Panc1 (cell line): ENCODE results near the gene MMAB. TPM values are rescaled to one million over a fixed set of nuclear protein-coding genes. Genes with fewer than 3 reads are reported as not detected.

Experiments
- ATAC-seq: fragments of 200-7000 bp; cut with Tn5 transposase; 2 replicates; pipeline ENCODE4 v1.9.1; 2020; ENCODE audit warnings: mild to moderate bottlenecking, moderate library complexity
- BruUV-seq: library from RNA; stranded (reverse); fragments of 400-500 nt; replicated peaks from 2 replicates; lab custom pipeline; 2021; lab: Mats Ljungman, UMichigan
- CTCF ChIA-PET: fragments of 300-600 bp; sonication (Branson Sonifier 250); formaldehyde crosslinking; loops from one replicate; lab custom pipeline; 2022; ENCODE audit warnings: antibody characterized with exemption; lab: Charles Lee
- POLR2A ChIA-PET: fragments of 300-600 bp; sonication (Branson Sonifier 250); formaldehyde crosslinking; loops from one replicate; lab custom pipeline; 2022; ENCODE audit warnings: antibody characterized with exemption; lab: Charles Lee
- DNase-seq: peaks from one replicate; pipeline ENCODE4 v3.0.0-alpha.2; 2010; ENCODE audit warnings: low read depth, low spot score
- H3K27ac ChIP-seq: 2 replicates; pipeline ENCODE4 v1.5.1; 2011; ENCODE audit warnings: mild to moderate bottlenecking, low read length, inconsistent platforms
- H3K27me3 ChIP-seq: fragments of 200-500 bp; sonication (Bioruptor generic); 2 replicates; pipeline ENCODE4 v1.6.0; 2014; ENCODE audit warnings: low read length, inconsistent platforms; ENCODE audit not compliant: control insufficient read depth, insufficient read depth
- H3K36me3 ChIP-seq: fragments of 200-500 bp; sonication (Bioruptor generic); 2 replicates; pipeline ENCODE4 v1.5.1; 2014; ENCODE audit warnings: inconsistent platforms, mild to moderate bottlenecking, low read length, moderate library complexity; ENCODE audit not compliant: control insufficient read depth, insufficient read depth
- H3K4me1 ChIP-seq: 2 replicates; pipeline ENCODE4 v1.5.1; 2011; ENCODE audit warnings: inconsistent platforms, mild to moderate bottlenecking, low read length, moderate library complexity; ENCODE audit not compliant: control insufficient read depth, insufficient read depth
- H3K4me3 ChIP-seq, 2 experiments: 2 replicates each; pipeline ENCODE4 v1.5.1; 2011 to 2012; ENCODE audit warnings: low read depth in 2 of 2, low read length in 2 of 2, mild to moderate bottlenecking in 2 of 2, inconsistent platforms in 1 of 2, moderate library complexity in 1 of 2
- H3K9me3 ChIP-seq: fragments of 200-500 bp; sonication (Bioruptor generic); 2 replicates; pipeline ENCODE4 v1.5.1; 2014; ENCODE audit warnings: low read depth, mild to moderate bottlenecking, inconsistent platforms, low read length, moderate library complexity; ENCODE audit not compliant: control insufficient read depth, insufficient read depth
- POLR2AphosphoS5 ChIP-seq: IDR thresholded peaks from 2 replicates; pipeline ENCODE4 v1.6.1; 2012; ENCODE audit warnings: mild to moderate bottlenecking, low read depth, low read length, moderate library complexity
- SIN3A ChIP-seq: IDR thresholded peaks from 2 replicates; pipeline ENCODE4 v1.6.1; 2012; ENCODE audit warnings: low read depth, mild to moderate bottlenecking, low read length, moderate library complexity, borderline replicate concordance; ENCODE audit not compliant: insufficient read depth
- TCF7L2 ChIP-seq: IDR thresholded peaks from 2 replicates; pipeline ENCODE4 v1.6.1; 2011; ENCODE audit warnings: mild to moderate bottlenecking, low read depth, low read length, inconsistent platforms
- in situ Hi-C: cut with HindIII; loops from 2 replicates; pipeline ENCODE4 v1.10.0; 2016; ENCODE audit warnings: low sequenced_read_pairs, low pct_unique_long_range_greater_than_20kb
- intact Hi-C: fragments of 100-400 bp; cut with micrococcal nuclease; formaldehyde crosslinking; loops from one replicate; pipeline ENCODE4 v1.10.0; 2022; ENCODE audit not compliant: unreplicated experiment
- total RNA-seq: library from RNA; stranded (reverse); gene quantifications from one replicate; pipeline ENCODE4 v1.2.1, GENCODE V29; 2021; ENCODE audit not compliant: unreplicated experiment
- TF ChIP-seq, protein P1 (sequence below): fragments of 450-650 bp; IDR thresholded peaks from 2 replicates; pipeline ENCODE4 v1.5.1; 2017; ENCODE audit warnings: mild to moderate bottlenecking
- TF ChIP-seq, protein P2 (sequence below), 2 experiments: IDR thresholded peaks; 2 replicates each; pipeline ENCODE4 v1.6.1; 2011 to 2012; ENCODE audit warnings: low read depth in 2 of 2, control low read depth in 1 of 2, low read length in 1 of 2, mild to moderate bottlenecking in 1 of 2, moderate library complexity in 1 of 2; ENCODE audit not compliant: insufficient read depth in 1 of 2

MMAB gene
- total RNA-seq, 1 experiment from 2014 or later = 58.6 TPM

DNA sequence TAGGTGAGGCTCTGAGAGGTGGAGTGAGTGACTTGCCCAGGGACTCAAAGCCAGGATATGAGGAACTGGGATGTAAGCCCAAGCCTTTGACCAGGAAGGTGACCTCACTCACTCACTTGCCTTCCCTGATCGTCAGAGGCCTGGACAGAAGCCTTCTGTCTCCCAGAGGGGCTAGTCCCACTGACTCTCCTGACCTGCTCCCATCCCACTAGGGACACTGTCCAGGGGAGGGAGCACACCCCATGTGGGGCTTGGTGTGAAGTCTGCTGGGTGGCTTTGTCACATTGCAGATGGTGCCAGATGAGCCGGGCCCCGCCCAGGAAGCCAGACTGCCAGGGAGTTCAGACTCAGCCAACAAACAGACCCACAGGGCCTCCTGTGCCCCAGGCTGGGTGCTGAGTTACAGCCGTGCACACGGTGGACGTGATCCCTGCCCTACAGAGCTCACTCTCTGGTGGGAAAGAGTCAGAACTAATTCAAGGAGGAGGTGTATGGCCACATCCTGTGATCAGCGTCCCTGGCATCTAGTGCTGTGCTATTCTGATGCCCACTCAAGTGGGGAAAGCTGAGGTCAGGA, 28.3 kb downstream of the MMAB start:
- ATAC-seq (peak; percentile 48; the same call in 1 of the 2 replicates), DNase-seq (no peak)
- Histone ChIP-seq H3K9me3 (no peaks in the 10 kb centered on the region), H3K4me3 (no peak overlapping the region), H3K27ac (no peak overlapping the region), H3K27me3 (peaks cover 10% of the 10 kb centered on the region), H3K4me1 (no peaks in the 10 kb centered on the region), H3K36me3 (no peaks in the 10 kb centered on the region)
- no peak for TF ChIP-seq SIN3A
- TF ChIP-seq, protein P1, sequence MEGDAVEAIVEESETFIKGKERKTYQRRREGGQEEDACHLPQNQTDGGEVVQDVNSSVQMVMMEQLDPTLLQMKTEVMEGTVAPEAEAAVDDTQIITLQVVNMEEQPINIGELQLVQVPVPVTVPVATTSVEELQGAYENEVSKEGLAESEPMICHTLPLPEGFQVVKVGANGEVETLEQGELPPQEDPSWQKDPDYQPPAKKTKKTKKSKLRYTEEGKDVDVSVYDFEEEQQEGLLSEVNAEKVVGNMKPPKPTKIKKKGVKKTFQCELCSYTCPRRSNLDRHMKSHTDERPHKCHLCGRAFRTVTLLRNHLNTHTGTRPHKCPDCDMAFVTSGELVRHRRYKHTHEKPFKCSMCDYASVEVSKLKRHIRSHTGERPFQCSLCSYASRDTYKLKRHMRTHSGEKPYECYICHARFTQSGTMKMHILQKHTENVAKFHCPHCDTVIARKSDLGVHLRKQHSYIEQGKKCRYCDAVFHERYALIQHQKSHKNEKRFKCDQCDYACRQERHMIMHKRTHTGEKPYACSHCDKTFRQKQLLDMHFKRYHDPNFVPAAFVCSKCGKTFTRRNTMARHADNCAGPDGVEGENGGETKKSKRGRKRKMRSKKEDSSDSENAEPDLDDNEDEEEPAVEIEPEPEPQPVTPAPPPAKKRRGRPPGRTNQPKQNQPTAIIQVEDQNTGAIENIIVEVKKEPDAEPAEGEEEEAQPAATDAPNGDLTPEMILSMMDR = no peak
- no peak for TF ChIP-seq POLR2AphosphoS5
- TF ChIP-seq, protein P2, sequence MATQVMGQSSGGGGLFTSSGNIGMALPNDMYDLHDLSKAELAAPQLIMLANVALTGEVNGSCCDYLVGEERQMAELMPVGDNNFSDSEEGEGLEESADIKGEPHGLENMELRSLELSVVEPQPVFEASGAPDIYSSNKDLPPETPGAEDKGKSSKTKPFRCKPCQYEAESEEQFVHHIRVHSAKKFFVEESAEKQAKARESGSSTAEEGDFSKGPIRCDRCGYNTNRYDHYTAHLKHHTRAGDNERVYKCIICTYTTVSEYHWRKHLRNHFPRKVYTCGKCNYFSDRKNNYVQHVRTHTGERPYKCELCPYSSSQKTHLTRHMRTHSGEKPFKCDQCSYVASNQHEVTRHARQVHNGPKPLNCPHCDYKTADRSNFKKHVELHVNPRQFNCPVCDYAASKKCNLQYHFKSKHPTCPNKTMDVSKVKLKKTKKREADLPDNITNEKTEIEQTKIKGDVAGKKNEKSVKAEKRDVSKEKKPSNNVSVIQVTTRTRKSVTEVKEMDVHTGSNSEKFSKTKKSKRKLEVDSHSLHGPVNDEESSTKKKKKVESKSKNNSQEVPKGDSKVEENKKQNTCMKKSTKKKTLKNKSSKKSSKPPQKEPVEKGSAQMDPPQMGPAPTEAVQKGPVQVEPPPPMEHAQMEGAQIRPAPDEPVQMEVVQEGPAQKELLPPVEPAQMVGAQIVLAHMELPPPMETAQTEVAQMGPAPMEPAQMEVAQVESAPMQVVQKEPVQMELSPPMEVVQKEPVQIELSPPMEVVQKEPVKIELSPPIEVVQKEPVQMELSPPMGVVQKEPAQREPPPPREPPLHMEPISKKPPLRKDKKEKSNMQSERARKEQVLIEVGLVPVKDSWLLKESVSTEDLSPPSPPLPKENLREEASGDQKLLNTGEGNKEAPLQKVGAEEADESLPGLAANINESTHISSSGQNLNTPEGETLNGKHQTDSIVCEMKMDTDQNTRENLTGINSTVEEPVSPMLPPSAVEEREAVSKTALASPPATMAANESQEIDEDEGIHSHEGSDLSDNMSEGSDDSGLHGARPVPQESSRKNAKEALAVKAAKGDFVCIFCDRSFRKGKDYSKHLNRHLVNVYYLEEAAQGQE (IDR thresholded peaks at IDR 0.05; ENCODE audit: insufficient read depth in 1 of 2, low read depth in 2 of 2, low read length in 1 of 2) = no peak
- no peak for TF ChIP-seq TCF7L2
- intact Hi-C loops (no loop called here), in situ Hi-C loops (no loop called here)
- CTCF ChIA-PET = interaction anchor here (0.7 kb wide), 1 partner anchor 9 kb away, joined by 3 read pairs; no protein-coding TSS in a partner anchor
- POLR2A ChIA-PET = no interaction called here
- BruUV-seq = no TSS peak

DNA sequence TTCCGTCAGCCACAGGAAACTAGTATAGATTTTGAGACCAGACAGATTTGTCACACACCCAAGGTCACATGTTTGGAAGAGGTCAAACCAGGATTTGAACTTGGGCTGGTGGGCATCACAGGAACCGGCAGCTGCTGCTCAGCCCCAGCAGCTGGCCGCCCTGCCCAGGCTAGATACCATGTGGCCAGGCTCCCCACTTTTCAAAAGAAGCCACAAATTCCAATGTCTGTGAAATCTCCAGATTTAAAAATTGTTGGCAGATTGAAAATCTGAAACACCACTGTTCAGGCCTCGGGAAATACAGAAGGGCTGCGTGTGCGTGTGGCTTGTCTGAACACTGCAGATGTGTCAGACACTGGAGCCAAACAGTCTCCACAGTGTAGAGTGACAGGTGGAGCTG, 30.4 kb downstream of the MMAB start:
- intact Hi-C loops = no loop called here
- Histone ChIP-seq H3K36me3 (no peaks in the 10 kb centered on the region), H3K4me3 (no peak overlapping the region), H3K27ac (no peak overlapping the region), H3K27me3 (no peaks in the 10 kb centered on the region), H3K4me1 (no peaks in the 10 kb centered on the region), H3K9me3 (no peaks in the 10 kb centered on the region)
- DNase-seq (no peak), ATAC-seq (no peak)
- in situ Hi-C loops = no loop called here
- TF ChIP-seq SIN3A = no peak
- TF ChIP-seq, protein P2 (IDR thresholded peaks at IDR 0.05; ENCODE audit: insufficient read depth in 1 of 2, low read depth in 2 of 2, low read length in 1 of 2) = no peak
- TF ChIP-seq, protein P1 = no peak
- TF ChIP-seq TCF7L2 = no peak
- TF ChIP-seq POLR2AphosphoS5 = no peak
- BruUV-seq = no TSS peak
- ChIA-PET CTCF (no interaction called here), POLR2A (no interaction called here)
